Measurements from ENCODE around the gene ADNP2.

ADNP2 gene

GRCh38 chr18:80188643-80189530 is 79.8 kb downstream of the ADNP2 start:
- DNase-seq (ENCODE audit: low read depth in 2 of 2), result no peak

- DNase-seq (ENCODE audit: low read depth in 2 of 2), result no peak
Observed at GRCh38 chr18:80189531-80189865, 80.4 kb downstream of the ADNP2 start.
